Activated naive CD4-positive, alpha-beta T cell treated with Interleukin-2 at 50 U/mL for 16 hours (primary cell): ENCODE data around the gene NCAPD3.

Experiments
- DNase-seq: peaks from one replicate; pipeline ENCODE4 v3.0.0-alpha.2; 2020

Gene NCAPD3

GRCh38 chr11:134250675-134251074 lies 26.9 kb upstream of the NCAPD3 start:
- no peak for DNase-seq

GRCh38 chr11:134250246-134250645 lies 26.5 kb upstream of the NCAPD3 start:
- no peak for DNase-seq

GRCh38 chr11:134248910-134249480 lies 25.2 kb upstream of the NCAPD3 start:
- peak; percentile 14 for DNase-seq

GRCh38 chr11:134246678-134247077 lies 22.9 kb upstream of the NCAPD3 start:
- no peak for DNase-seq

GRCh38 chr11:134246100-134246499 lies 22.3 kb upstream of the NCAPD3 start:
- DNase-seq: no peak

- DNase-seq: no peak
Observed at GRCh38 chr11:134245434-134245833, 21.7 kb upstream of the NCAPD3 start.

- no peak for DNase-seq
Observed at GRCh38 chr11:134244593-134244992, 20.8 kb upstream of the NCAPD3 start.

- DNase-seq: no peak
Observed at GRCh38 chr11:134243913-134244312, 20.1 kb upstream of the NCAPD3 start.

GRCh38 chr11:134242376-134242775 lies 18.6 kb upstream of the NCAPD3 start:
- no peak for DNase-seq

GRCh38 chr11:134240592-134240991 lies 16.8 kb upstream of the NCAPD3 start:
- DNase-seq: no peak

GRCh38 chr11:134238956-134239355 lies 15.2 kb upstream of the NCAPD3 start:
- no peak for DNase-seq

- no peak for DNase-seq
Observed at GRCh38 chr11:134237557-134237922, 13.8 kb upstream of the NCAPD3 start.

- DNase-seq: no peak
Observed at GRCh38 chr11:134236834-134237556, 13.2 kb upstream of the NCAPD3 start.

- DNase-seq: no peak
Observed at GRCh38 chr11:134235399-134235798, 11.6 kb upstream of the NCAPD3 start.

GRCh38 chr11:134233729-134234179 lies 10.0 kb upstream of the NCAPD3 start:
- DNase-seq: no peak

GRCh38 chr11:134231958-134232659 lies 8.3 kb upstream of the NCAPD3 start:
- no peak for DNase-seq

- no peak for DNase-seq
Observed at GRCh38 chr11:134230339-134230738, 6.6 kb upstream of the NCAPD3 start.

- no peak for DNase-seq
Observed at GRCh38 chr11:134229126-134229790, 5.5 kb upstream of the NCAPD3 start.

GRCh38 chr11:134228625-134229024 lies 4.9 kb upstream of the NCAPD3 start:
- DNase-seq: peak; percentile 22

- no peak for DNase-seq
Observed at GRCh38 chr11:134226806-134227325, 3.1 kb upstream of the NCAPD3 start.

GRCh38 chr11:134224710-134225664 lies 1.2 kb upstream of the NCAPD3 start:
- DNase-seq: peak; percentile 72

GRCh38 chr11:134223121-134223520 lies 646 bp downstream of the NCAPD3 start:
- no peak for DNase-seq
